Measurements from ENCODE around the gene GLS. TPM values are rescaled to one million over a fixed set of nuclear protein-coding genes. Genes with fewer than 3 reads are reported as not detected.

Gene GLS
- total and polyA plus RNA-seq, 2 donors (not counting 3 experiments of a cell fraction or from before 2014, with no cell fraction given): 49.0 to 183 TPM

DNA sequence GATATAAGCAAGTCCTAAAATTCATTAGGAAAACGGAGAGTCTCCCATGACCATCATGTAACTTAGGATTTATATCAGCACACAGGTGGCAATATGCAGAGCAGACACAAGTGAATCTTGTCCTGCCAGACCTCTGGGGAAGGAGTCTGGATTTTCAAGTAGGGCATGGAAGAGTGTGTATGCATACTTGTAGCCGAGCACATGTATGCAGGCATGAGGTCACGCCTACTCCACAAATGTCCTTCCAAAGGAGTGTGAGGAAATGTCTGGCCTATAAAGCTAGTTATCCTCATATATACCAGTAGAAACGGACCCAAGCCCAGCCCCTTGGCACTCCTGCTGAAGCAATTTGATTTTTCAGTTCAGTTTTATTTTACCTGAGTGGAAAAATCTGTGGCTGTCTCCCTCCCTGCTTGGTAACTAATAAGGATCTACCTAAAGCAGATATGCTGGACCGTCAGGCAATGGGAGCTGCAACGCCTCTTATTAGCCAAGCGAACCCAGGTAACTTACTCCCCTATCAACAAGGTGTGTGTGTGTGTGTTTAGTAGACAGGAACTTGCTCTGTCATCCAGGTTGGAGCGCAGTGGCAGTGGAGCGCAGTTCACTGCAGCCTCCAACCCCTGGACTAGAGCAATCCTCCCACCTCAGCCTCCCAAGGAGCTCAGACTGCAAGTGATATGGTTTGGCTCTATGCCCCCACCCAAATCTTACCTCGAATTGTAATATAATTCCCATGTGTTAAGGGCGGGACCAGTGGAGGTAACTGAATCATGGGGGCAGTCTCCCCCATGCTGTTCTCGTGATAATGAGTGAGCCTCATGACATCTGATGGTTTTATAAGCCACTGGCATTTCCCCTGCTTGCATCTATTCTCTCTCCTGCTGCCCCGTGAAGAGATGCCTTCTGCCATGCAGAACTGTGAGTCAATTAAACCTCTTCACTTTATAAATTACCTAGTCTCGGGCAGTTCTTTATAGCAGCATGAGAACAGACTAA, 130.6 kb downstream of the GLS start:
- ChIA-PET POLR2A (no interaction called here), CTCF (interaction anchor here (1.3 kb wide), 1 partner anchor 12 kb away, joined by 4 read pairs; no protein-coding TSS in a partner anchor)
- peak overlapping the region in 1 of 3 experiments; percentile 7 for H3K4me3 ChIP-seq (replicated peaks in 1 of 3; ENCODE audit: insufficient read depth in 1 of 3, low read depth in 1 of 3, low read length in 3 of 3)

More for the DNA sequence above, 130.6 kb downstream of the GLS start:
- intact Hi-C loops (cut with micrococcal nuclease): loop anchor here (5.0 kb wide), 1 partner anchor 64 kb away; no protein-coding TSS in a partner anchor
- DNase-seq (ENCODE audit: low read depth, low spot score) (no peak), FAIRE-seq (no peak)
- Histone ChIP-seq H3K4me2 (ENCODE audit: insufficient read depth, low read length) (no peak overlapping the region), H3K79me2 (ENCODE audit: control insufficient read depth, insufficient read depth, low read length) (peaks cover 21% of the 10 kb centered on the region), H3K9me1 (replicated peaks; ENCODE audit: control insufficient read depth, extremely low read depth, insufficient read depth, low read length) (no peaks in the 10 kb centered on the region), H3K36me3 (ENCODE audit: control insufficient read depth in 2 of 2, extremely low read depth in 1 of 2, insufficient read depth in 2 of 2, low read length in 2 of 2) (peaks cover 10 to 13% of the 10 kb centered on the region in 2 experiments), H3K9me3 (replicated peaks; ENCODE audit: control insufficient read depth, insufficient read depth, low read length) (no peaks in the 10 kb centered on the region), H4K20me1 (replicated peaks; ENCODE audit: control insufficient read depth, extremely low read depth, insufficient read depth, low read length) (no peaks in the 10 kb centered on the region), H3K27me3 (ENCODE audit: control insufficient read depth in 2 of 2, insufficient read depth in 2 of 2, low read length in 2 of 2) (no peaks in the 10 kb centered on the region), H3K9ac (replicated peaks; ENCODE audit: extremely low read depth, insufficient read depth, low read length) (no peak overlapping the region), H3K27ac (ENCODE audit: insufficient read depth, low read depth, low read length) (no peak overlapping the region), H3K4me1 (ENCODE audit: control insufficient read depth, extremely low read depth, insufficient read depth, low read length) (peaks cover 16% of the 10 kb centered on the region), H2AFZ (ENCODE audit: low read depth, low read length) (no peak overlapping the region)
- BruUV-seq (replicated peaks): no TSS peak
- TF ChIP-seq EZH2 (IDR thresholded peaks at IDR 0.05; ENCODE audit: borderline replicate concordance, low read depth, low read length, severe bottlenecking) (no peak), FOS (IDR thresholded peaks at IDR 0.05; ENCODE audit: borderline replicate concordance, insufficient read depth, low read length) (no peak), MYC (IDR thresholded peaks at IDR 0.05; ENCODE audit: low read depth, low read length) (no peak), JUN (IDR thresholded peaks at IDR 0.05; ENCODE audit: borderline replicate concordance, insufficient read depth, insufficient read length, low read depth) (no peak), POLR2A (IDR thresholded peaks at IDR 0.05; ENCODE audit: low read depth, low read length) (no peak), GATA2 (IDR thresholded peaks at IDR 0.05; ENCODE audit: insufficient read depth, insufficient read length, low read depth, low read length) (no peak), POLR2AphosphoS5 (IDR thresholded peaks at IDR 0.05; ENCODE audit: insufficient read depth, low read depth, low read length) (no peak)
- TF ChIP-seq, protein P1, sequence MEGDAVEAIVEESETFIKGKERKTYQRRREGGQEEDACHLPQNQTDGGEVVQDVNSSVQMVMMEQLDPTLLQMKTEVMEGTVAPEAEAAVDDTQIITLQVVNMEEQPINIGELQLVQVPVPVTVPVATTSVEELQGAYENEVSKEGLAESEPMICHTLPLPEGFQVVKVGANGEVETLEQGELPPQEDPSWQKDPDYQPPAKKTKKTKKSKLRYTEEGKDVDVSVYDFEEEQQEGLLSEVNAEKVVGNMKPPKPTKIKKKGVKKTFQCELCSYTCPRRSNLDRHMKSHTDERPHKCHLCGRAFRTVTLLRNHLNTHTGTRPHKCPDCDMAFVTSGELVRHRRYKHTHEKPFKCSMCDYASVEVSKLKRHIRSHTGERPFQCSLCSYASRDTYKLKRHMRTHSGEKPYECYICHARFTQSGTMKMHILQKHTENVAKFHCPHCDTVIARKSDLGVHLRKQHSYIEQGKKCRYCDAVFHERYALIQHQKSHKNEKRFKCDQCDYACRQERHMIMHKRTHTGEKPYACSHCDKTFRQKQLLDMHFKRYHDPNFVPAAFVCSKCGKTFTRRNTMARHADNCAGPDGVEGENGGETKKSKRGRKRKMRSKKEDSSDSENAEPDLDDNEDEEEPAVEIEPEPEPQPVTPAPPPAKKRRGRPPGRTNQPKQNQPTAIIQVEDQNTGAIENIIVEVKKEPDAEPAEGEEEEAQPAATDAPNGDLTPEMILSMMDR (IDR thresholded peaks at IDR 0.05; ENCODE audit: extremely low read depth in 1 of 2, insufficient read depth in 1 of 2, low read depth in 1 of 2, low read length in 2 of 2): no peak
- TF ChIP-seq, protein P2, sequence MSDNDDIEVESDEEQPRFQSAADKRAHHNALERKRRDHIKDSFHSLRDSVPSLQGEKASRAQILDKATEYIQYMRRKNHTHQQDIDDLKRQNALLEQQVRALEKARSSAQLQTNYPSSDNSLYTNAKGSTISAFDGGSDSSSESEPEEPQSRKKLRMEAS (IDR thresholded peaks at IDR 0.05; ENCODE audit: insufficient read depth, insufficient read length): no peak
- dilution Hi-C loops (cut with MboI; ENCODE audit: extremely low pct_ligation_motif_present, low sequenced_read_pairs): no loop called here

Measured in endothelial cell of umbilical vein (primary cell).